Measurements from ENCODE around the gene TUBA4A. TPM values are rescaled to one million over a fixed set of nuclear protein-coding genes. Genes with fewer than 3 reads are reported as not detected.
A peak's percentile ranks its signal among the peaks of the same experiment; 100 is the strongest.

The TUBA4A gene
- total RNA-seq, 4 donors from 2014 or later, result 39.2 to 101 (median 70.8) TPM

DNA sequence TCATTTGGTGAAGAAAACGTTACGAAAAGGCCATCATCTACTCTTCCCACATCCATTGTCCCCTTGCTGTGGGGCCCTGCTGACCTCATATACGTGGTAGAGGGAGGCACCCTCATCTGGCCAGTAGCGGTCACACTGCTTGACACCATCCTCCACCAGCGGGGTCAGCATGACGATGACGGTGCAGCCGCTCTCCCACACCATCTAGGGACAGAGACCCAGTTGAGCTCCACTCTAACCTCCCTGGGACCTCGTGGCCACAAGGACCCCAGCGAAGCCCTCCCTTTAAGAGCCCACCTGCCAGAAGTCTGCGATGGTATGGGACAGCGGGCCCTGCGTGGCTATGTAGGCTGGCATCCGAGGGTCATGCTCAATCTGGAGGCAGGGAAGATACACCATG, 42.4 kb upstream of the TUBA4A start:
- no peak for DNase-seq
- Histone ChIP-seq H3K27ac (no peak overlapping the region), H3K27me3 (peaks cover 19% of the 10 kb centered on the region), H3K4me1 (peaks cover 3 to 20% (median 12%) of the 10 kb centered on the region in 4 donors), H3K9me3 (no peaks in the 10 kb centered on the region), H3K36me3 (no peaks in the 10 kb centered on the region), H3K4me3 (no peak overlapping the region)
- in situ Hi-C loops (cut with MboI; ENCODE audit: low pct_ligation_motif_present in 1 of 4, low pct_unique_long_range_greater_than_20kb in 1 of 4, low sequenced_read_pairs in 3 of 4) (loop anchor here (10.0 to 25.0 kb wide), 3 partner anchors 121 to 241 kb away; partner anchors contain the start of genes SLC23A3 (in 3 of the 4), CNPPD1 (in 2 of the 4), RETREG2 (in 2 of the 4) and NHEJ1 (in 1 of the 4)), intact Hi-C loops (cut with DNase I; ENCODE audit: low total_unique reads) (loop anchor here (10.0 kb wide), 1 partner anchor 71 kb away; the partner anchor contains the start of genes ANKZF1 and ATG9A)
- WGBS, 2 donors (ENCODE audit: low coverage in 1 of 2), result 85 to 92% methylated on average over 2 to 13 of the region's 14 CpGs
- TF ChIP-seq POLR2AphosphoS5 (IDR thresholded peaks at IDR 0.05), result no peak
- TF ChIP-seq EP300 (IDR thresholded peaks at IDR 0.05; ENCODE audit: low read depth), result no peak
- TF ChIP-seq, protein P1, sequence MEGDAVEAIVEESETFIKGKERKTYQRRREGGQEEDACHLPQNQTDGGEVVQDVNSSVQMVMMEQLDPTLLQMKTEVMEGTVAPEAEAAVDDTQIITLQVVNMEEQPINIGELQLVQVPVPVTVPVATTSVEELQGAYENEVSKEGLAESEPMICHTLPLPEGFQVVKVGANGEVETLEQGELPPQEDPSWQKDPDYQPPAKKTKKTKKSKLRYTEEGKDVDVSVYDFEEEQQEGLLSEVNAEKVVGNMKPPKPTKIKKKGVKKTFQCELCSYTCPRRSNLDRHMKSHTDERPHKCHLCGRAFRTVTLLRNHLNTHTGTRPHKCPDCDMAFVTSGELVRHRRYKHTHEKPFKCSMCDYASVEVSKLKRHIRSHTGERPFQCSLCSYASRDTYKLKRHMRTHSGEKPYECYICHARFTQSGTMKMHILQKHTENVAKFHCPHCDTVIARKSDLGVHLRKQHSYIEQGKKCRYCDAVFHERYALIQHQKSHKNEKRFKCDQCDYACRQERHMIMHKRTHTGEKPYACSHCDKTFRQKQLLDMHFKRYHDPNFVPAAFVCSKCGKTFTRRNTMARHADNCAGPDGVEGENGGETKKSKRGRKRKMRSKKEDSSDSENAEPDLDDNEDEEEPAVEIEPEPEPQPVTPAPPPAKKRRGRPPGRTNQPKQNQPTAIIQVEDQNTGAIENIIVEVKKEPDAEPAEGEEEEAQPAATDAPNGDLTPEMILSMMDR (IDR thresholded peaks at IDR 0.05), result no peak
- no peak for TF ChIP-seq POLR2A (IDR thresholded peaks at IDR 0.05)

DNA sequence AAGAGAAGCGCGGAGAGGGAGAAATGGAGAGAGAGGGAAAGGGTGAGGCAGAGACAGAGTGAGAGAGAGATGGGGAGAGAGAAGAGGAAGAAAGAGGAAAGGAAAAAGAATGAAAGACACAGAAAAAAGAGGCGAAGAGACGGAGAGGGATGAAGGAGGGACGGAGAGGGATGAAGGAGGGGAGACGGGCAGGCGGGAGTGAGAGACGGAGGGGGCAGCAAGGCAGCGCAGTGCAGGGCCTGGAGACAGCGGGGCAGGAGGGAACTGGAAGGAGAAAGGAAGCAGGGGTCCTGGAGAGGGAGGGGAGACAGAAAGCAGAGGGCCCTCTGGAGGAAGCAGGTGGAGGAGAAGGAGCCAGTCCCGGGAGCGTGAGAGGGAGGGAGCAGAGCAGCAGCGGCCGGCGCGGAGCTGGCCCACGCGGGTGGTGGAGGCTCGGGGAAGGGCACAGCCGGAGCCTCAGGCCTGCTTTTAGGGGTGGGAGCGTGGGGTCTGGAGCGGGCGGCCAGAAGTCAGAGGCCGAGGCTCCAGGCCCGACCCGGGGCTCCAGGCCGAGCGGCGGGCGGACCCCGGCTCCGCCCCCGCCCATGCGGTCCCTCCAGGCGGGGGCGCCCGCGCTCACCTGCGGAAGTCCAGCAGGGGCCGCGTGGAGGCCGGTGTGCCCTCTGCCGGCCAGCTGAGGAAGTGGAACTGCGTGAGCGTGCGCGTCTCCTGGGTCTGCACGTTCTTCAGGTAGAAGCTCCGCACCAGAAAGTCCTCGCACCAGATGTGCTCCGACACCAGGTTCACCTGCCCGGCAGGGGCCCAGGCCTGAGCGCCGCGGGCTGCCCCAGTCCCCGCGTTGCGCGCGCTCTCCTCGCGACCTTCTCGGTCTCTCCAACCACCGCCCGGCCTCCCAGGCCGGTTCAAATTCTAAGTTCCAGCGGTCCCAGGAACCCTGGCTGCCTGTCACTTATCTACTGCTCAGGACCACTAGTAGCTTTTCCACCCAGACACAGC, 40.9 kb upstream of the TUBA4A start:
- intact Hi-C loops (cut with DNase I; ENCODE audit: low total_unique reads), result loop anchor here (2.0 to 10.0 kb wide), 3 partner anchors 18 to 132 kb away; partner anchors contain the start of genes ANKZF1, ATG9A and NHEJ1
- in situ Hi-C loops (cut with MboI; ENCODE audit: low pct_ligation_motif_present in 1 of 4, low pct_unique_long_range_greater_than_20kb in 1 of 4, low sequenced_read_pairs in 3 of 4), result loop anchor here (10.0 to 25.0 kb wide), 3 partner anchors 120 to 240 kb away; partner anchors contain the start of genes SLC23A3 (in 3 of the 4), CNPPD1 (in 2 of the 4), RETREG2 (in 2 of the 4) and NHEJ1 (in 1 of the 4)
- Histone ChIP-seq H3K27me3 (peaks cover 5% of the 10 kb centered on the region), H3K9me3 (no peaks in the 10 kb centered on the region), H3K27ac (peak overlapping the region; percentile 78 to 90 (median 84)), H3K4me3 (peak overlapping the region; percentile 53 to 75 (median 60)), H3K36me3 (no peaks in the 10 kb centered on the region), H3K4me1 (peaks cover 3 to 24% (median 14%) of the 10 kb centered on the region in 4 donors)
- 16 to 35% methylated on average over 9 to 40 of the region's 67 CpGs for WGBS, 2 donors (ENCODE audit: low coverage in 1 of 2)
- DNase-seq, result peak; percentile 91
- TF ChIP-seq POLR2AphosphoS5 (IDR thresholded peaks at IDR 0.05) (peak in 2 of 3 donors; percentile 42 to 57), EP300 (IDR thresholded peaks at IDR 0.05; ENCODE audit: low read depth) (no peak), POLR2A (IDR thresholded peaks at IDR 0.05) (peak; percentile 29)
- TF ChIP-seq, protein P1 (IDR thresholded peaks at IDR 0.05), result peak; percentile 92 to 100 (median 99)

DNA sequence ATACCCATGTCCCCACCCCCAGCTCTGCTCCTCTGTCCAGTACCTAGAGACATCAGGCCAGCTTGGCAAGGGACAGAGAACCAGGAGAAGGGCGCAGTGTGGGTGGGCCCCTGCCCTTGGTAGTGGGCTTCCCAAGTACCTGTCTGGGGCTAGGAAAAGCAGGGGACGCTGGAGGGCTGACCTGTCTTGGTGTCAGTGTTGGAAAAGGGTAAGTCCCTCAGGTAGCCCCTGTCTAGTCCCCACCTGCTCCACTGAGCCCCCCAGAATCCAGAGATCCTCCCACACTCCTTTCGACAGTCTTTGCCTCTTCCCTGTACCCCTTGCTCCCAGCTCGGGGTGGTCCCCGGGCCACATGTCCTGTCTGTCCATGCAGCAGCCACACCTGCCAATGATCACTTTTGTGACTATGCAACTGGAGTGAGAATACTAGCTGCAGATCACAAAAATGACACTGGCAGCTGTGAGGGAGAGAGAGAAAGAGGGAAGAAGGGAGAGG, 40.1 kb upstream of the TUBA4A start:
- peak overlapping the region; percentile 78 to 90 (median 84) for H3K27ac ChIP-seq
- DNase-seq, result no peak
- 73 to 80% methylated on average over 1 to 5 of the region's 5 CpGs for WGBS, 2 donors (ENCODE audit: low coverage in 1 of 2)
- no peak for TF ChIP-seq POLR2AphosphoS5 (IDR thresholded peaks at IDR 0.05)
- TF ChIP-seq EP300 (IDR thresholded peaks at IDR 0.05; ENCODE audit: low read depth), result no peak
- TF ChIP-seq, protein P1 (IDR thresholded peaks at IDR 0.05), result no peak
- TF ChIP-seq POLR2A (IDR thresholded peaks at IDR 0.05), result no peak
- intact Hi-C loops (cut with DNase I; ENCODE audit: low total_unique reads) (loop anchor here (2.0 to 10.0 kb wide), 3 partner anchors 17 to 131 kb away; partner anchors contain the start of genes ANKZF1, ATG9A and NHEJ1), in situ Hi-C loops (cut with MboI; ENCODE audit: low pct_ligation_motif_present in 1 of 4, low pct_unique_long_range_greater_than_20kb in 1 of 4, low sequenced_read_pairs in 3 of 4) (loop anchor here (10.0 to 25.0 kb wide), 3 partner anchors 119 to 239 kb away; partner anchors contain the start of genes SLC23A3 (in 3 of the 4), CNPPD1 (in 2 of the 4), RETREG2 (in 2 of the 4) and NHEJ1 (in 1 of the 4))
- peaks cover under 1 to 27% (median 16%) of the 10 kb centered on the region in 4 donors for H3K4me1 ChIP-seq
- H3K4me3 ChIP-seq, result no peak overlapping the region
- no peaks in the 10 kb centered on the region for H3K27me3 ChIP-seq
- H3K36me3 ChIP-seq, result no peaks in the 10 kb centered on the region
- no peaks in the 10 kb centered on the region for H3K9me3 ChIP-seq
